Stimulated activated naive CD4-positive, alpha-beta T cell (primary cell): ENCODE measurements around the gene PECR.
"Not testable (repeated sequence)": the region's sequence is repeated elsewhere in the genome, so short reads cannot be mapped to it uniquely, and the experiment has no call there.

Source experiments
- DNase-seq, 6 experiments: peaks; one replicate each; lab custom pipeline; 2025; lab: John Stamatoyannopoulos, UW

PECR gene

GRCh38 chr2:216002101-216002678 lies 79.4 kb downstream of the PECR start:
- no peak for DNase-seq

GRCh38 chr2:216001216-216002100 lies 80.2 kb downstream of the PECR start:
- no peak for DNase-seq

GRCh38 chr2:215998636-215999035 lies 83.0 kb downstream of the PECR start:
- DNase-seq = no peak

- DNase-seq = no peak
Measured at GRCh38 chr2:215997219-215997618, 84.4 kb downstream of the PECR start.

GRCh38 chr2:215994911-215995310 lies 86.7 kb downstream of the PECR start:
- no peak for DNase-seq

GRCh38 chr2:215988556-215989207 lies 92.9 kb downstream of the PECR start:
- not testable (repeated sequence) for DNase-seq
